ENCODE measurements around the gene GRM7.
A peak's percentile ranks its signal among the peaks of the same experiment; 100 is the strongest.

GRM7 gene

DNA sequence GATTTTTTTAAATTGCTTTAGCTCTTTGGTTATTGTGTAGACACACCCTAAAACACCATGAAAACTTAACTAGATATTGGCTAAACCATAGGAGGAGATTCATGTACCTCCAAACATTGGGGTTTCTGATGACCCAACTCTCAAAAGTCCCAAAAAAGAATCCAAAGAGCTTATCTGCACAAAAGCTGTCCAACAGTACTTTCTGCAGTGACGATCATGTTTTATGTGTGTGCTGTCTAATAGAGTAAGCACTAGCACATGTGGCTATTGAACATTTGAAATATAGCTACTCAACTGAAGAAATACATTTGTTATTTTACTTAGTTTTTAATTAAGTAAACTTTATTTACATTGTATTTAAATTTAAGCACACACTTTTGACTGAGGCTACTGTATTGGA, 822.5 kb downstream of the GRM7 start:
- DNase-seq: no peak

DNA sequence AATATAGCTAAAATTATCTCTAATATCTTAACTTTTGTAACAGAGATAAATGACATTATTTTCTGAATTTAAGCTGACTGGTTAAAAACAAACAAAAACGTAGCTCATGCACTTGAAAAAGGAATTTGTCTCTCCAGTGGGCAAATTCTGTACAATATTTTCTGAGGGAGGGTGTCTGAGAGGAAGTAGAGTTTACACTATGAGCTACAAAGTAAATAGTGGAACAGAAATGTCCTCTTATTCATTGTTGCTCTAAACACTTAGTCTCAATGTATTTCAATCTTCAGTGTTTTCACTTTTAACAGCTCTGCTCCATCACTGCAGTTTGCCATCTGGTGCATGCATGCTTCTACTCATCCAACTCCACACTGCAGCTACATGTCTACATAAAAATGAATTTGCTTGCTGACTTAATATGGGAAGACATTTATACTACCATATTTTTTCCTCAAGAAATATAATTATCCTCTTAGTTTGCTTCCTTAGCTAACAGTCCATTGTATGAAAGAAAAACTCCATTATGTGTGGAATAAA, 823.3 kb downstream of the GRM7 start:
- DNase-seq: peak; percentile 46

DNA sequence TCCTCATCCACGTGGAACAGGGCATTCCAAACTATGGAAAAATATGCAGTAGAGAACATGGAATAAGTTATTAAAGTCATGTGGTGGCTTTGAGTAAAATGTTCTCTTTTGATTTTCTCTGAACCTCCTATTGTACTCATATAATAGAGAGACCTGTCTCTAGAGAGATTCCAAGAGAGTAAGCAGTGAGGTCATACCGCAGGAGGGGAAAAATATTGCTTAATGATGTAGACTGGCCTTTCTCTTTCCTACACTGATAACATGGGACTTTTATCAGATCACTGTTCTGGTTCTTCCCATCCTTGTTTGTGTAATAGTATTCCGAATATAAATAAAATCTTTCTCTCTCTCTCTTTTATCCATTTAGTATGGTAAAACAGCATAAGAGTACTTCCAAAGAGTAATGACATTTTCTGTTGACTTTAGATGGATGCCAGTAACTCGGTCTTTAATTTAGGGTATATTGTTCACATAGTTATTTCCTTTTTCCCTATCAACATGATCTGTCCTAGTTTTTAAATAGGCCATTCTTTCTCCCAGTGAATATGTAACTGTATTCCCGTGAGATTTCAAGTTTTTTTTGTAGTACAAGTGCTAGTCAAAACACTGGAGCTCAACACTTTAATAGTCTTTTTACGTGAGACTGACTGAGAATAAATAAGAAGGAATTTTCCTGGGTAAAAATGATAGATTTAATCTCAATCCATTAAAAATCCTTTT, 826.7 kb downstream of the GRM7 start:
- DNase-seq: no peak

DNA sequence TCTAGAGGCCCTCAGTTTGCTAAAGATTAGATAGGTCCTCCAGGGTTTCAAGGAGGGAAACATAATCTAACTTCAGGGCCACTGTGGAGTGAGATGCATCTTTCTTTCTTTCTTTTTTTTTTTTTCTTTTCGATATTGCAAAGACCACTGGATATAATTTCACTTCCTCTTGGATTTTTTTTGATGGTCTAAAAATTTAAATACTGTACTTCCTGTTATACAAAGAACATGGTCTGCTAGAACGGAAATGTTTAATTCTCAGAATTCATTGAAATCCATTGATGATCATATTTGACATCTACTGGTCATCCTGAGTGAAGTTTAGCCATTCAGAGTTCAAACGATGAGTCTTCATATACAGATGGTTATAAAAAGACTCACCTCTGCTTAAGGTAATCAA, 832.0 kb downstream of the GRM7 start:
- no peak for DNase-seq

DNA sequence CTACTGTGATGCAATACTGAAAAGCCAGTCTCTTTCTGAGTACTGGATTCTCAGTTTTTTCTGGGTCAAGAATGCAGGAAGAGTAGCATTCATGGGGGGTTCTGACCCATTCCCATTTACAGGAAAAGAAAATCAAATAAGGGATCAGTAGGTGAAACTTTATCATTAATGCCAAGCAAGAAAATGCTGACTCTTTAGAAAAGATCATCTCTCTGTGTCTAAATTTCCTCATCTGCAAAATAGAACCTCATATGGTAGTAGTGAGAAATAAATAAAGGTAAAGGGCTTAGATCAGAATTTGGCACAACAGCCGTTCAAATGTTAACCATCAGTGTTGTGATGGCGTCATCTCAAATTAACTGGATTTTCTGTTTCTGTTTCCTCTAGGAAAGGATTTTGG, 833.1 kb downstream of the GRM7 start:
- DNase-seq: no peak

DNA sequence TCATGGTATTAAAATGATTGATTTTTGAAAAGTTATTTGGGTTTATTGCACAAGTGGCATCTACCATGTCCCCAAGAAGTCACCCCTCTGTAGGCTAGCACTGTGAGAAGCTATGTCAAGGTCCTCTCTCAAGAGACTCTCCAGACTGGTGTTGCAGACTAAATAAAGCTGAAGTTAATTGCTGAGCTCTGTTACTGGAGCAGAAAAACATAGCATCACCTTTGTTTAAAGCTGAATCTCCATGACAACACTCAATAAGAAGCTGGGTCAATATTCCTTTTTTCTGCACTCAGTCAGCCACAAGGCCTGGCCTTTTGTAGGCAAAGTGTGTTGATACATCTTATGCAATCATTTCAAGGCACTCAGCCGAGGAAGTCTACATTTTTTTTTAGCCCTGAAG, 834.1 kb downstream of the GRM7 start:
- no peak for DNase-seq

DNA sequence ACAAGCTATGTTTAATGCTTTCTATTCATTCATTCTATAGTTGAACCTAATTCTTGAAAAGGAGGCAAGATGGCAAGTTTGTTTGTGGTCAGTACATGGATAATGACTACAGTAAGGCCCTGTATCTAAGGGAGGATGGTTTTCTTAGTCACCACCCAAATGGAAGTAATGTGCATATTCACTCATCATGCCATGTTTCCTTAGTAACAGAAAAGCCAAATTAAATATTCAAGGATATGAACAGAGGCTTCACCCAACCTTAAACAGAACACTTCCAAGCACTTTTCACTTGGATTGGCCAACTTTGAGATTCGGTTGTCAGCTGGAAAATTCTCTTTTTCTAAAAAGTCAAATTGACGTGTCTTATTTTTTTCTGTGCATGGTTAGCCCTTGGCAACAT, 835.4 kb downstream of the GRM7 start:
- DNase-seq: no peak

DNA sequence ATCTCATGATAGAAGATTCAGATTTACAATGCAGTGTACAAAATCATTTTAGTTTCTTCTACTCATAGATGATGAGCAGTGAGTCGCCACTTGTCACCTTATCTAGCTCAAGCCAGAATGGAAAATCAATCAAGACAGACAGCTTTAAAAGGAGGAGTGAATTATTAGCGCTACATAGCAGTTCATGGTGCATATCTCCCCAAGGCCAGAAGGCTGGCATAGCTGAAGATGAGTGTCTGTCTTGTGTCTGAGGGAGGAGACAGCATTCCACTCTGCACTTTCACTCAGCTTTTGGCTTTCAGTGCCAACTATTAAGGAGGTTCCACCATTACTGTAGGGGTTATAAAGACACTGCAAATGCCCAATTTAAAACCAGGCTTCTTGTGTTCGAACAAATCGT, 836.6 kb downstream of the GRM7 start:
- no peak for DNase-seq

DNA sequence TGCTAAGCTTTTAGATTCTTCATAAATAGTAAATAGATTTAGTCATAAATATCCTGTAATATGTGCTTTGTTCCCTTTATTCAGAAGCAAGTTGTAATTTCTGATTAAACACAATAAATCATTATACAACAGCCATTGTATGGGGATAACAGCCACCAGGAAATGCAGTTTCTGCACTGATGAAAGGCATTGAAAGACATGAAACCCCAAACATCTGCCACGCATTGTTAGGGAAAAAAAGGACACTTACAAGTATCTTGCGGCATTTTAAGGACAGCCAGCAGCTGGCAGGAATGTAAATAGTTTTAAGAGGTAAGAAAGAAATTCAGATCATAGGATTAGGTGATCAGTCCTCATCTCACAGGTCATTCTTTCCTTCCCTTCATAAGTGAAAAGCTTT, 839.6 kb downstream of the GRM7 start:
- DNase-seq: no peak

DNA sequence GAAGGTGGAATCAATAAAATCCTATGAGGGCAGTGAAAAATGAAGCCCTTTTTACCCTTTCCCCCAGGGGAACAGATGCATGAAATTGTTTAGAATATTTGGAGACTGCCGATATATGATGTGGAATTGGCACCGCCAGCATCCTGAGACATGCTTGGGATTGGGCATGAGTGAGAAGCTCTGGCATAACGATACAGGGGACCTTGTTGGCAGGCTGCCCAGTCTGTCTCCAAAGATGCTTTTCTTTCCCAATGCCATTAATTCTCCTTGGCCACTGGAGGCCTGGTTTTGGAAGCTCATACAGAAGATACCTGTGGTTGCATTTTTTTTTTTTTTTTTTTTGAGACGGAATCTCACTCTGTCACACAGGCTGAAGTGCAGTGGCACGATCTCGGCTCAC, 840.1 kb downstream of the GRM7 start:
- DNase-seq: no peak

DNA sequence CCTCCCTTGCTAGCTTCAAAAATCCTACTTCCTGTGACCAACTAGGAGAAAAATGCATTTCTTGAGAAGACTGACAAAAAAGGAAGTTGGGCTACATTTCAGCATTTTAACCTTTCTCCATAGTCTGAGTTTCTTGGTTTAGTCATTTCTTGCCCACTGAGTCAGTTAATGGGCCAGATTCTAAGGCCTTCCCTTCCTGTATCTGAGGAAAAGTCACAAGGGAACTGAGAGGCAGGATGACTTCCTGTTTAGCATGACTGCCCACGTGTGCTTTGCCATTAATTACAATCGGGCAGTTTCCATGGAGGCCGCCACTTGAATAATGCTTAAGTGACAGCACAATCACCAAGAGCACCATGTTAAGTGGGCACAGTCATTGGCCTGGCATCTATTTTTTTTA, 846.3 kb downstream of the GRM7 start:
- no peak for DNase-seq

DNA sequence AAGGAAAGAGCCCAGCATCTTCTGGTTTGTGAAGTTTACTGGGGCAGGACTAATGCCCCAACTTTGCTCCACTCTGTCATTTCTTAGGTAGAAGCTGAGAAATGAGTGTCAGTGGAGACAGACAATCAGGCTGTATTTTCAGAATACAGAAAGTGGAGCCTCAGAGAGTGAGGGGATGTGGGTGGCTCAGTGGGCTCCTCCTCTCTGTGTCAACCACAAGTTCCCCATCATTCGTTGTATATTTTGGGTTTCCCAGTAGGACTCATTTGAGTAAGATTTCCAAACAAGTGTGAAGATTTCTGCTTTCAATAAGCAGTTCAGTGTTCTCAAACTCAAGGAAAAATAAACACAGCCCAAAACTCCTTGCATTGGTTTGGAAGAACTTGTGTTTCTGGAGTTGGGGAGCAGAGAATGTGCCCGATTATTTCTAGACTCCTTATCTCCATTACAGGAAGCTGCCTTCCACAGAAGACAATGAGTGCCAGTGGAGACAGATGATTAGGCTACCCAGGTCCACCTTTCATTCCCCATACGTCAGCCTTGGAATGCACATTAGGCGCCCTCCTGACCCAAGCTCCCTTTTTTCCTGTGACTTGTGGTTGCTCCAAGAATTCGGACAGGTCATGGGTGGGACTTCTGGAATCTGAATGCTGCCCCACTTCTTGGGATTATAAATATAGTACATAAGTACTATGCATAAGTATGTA, 848.6 kb downstream of the GRM7 start:
- DNase-seq: no peak

DNA sequence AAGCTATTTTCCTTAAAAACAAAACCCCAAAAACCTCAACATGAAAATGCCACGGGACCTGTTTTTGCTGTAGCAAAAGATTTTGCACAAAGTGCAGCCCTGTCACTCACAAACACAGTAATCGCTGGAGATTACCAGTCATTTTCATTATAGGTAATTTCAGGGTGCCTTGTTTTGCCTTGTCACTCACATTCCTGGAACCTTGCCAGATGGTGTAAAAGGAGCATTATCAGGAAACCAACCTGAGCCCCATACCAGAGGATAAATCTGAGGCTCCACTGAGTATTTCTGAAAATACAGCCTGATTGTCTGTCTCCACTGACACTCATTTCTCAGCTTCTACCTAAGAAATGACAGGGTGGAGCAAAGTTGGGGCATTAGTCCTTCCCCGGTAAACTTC, 849.4 kb downstream of the GRM7 start:
- DNase-seq: no peak

DNA sequence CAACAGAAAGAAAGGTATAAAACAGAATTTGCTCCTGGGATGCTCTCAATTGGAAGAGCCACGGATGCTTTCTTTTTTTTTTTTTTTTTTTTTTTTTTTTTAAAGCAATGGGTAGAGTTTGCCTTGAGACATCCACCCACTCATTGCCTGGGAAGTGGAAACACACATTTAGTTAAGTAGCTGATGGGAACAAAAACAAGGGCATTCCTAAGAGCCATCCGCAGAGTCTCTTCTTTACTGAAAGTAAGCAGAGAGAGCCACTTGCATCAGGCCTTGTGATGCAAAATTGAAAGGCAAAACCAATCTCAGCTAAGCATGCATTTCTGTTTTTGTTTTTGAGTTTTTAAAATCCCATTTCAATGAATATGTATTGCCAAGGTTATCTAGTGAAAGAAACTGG, 852.8 kb downstream of the GRM7 start:
- DNase-seq: no peak

DNA sequence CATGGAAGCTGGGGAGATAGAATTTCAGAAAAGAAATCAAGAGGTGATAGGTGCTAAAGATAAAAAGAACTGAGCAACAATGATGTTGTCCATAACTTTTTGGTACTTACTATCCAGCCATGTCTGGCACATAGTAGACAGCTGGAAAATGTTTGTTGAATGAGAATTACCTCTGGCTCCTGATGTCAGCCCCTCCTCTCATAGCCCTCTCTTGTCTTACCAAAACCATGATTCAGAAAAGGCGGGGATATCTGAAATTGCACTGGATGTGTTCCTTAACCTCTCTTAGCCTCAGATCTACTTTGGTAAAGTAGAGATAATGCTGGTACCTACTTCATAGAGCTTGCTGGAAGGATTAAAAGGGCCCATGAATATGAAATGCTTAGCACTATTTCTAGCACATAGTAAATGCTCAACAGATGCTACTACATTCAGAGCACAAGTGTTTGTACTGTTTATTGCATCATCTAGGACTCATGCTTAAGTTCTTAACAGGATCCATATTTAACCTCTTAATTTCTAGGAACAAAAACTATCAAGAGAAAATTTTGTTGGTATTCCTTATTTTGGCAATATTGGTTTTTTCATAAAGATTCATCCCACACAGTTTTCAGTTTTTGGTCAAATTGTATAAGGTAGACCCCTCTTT, 859.9 kb downstream of the GRM7 start:
- no peak for DNase-seq

DNA sequence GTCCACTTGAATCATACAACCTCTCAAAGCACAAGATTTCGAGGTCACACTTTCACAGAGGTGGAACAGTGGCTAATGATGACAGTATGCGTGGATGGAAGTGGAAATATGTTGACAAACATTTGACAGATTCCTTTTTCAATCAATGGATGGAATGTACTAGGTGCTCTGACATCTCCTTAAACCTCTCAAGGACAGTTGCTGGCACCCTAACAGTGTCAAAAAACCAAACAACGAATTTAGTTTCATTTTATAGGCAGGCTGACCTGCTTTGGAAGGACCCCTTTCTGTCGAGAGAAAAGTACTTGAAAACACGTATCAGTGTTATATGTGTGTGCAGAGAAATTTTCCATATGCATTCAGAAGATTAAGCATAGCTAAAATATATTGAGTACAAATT, 861.0 kb downstream of the GRM7 start:
- no peak for DNase-seq

DNA sequence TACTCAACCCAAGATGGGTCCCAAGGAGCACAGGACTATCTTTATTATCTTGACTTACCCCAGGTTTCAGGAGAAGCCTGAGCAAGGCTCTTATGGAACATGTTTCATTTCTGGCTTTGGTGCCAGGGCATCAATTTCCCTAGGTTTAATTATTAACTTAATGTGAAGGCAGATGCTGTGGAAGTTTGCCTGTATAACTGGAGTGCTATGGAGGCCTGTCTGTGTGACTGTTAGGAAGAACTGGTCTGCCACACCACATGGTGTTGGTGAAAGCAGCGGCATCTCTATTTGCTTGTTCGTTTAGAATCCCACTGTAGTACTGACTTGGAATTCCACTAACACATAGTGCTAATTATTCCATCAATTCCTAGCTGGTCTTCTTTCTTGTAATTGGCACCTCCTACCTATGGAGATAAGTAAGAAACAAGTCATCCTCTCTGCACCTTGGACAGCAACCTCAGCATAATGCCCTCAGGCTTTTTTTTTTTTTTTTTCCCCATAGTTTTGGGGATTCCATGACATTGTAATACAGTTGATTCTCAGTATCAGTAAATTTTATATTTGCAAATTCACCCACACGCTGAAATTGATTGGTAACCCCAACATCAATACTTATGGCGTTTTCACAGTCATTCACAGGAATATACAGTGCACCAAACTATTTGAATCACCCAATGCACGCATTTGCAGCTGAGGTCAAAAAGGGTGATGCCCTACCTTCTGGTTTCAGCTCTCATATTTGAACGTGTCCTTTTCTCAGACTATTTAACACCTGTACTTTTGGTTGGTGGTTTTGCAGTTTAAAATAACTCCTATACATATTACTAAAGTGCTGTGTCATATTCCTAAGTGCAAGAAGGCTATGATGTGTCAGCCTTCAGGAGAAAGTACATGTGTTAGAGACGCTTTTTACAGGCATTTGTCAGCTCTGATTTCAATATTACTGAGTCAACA, 867.9 kb downstream of the GRM7 start:
- DNase-seq: no peak

DNA sequence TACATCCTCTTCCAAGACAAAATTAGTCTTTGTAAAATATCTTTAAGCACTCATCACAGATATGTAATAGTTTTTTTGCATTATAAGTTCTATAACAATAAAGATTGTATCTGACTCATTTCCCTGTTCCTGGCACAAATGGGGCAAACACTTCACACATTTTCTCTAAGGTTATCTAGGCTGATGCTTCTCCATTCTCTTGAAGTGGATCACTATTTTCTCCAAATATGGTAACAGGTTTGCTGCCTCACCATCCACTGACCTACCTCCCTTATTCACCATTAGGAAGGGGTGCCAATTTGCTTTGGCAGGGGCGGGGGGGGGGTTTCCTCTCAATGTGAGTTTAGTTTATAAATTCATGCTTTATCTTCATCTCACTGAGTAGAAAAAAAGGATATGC, 873.0 kb downstream of the GRM7 start:
- no peak for DNase-seq

DNA sequence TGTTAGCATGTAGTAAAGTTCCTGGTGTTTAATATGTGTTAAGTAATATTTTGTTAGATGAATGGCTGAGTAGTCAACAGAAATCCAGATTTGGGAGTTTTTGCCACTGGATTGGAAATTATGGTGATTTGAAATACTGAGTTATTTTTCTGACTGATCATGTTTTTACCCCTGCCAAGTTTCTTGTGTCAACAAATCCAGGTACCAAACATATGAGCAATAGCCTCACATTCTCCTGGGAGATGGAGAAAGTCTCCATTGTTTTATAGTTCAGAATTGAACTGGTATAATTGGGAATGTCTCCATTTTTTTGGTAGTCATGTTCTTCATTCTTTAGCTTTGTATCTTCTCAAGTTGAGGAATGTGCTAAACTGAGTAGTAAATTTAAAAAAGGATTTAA, 873.5 kb downstream of the GRM7 start:
- DNase-seq: no peak

DNA sequence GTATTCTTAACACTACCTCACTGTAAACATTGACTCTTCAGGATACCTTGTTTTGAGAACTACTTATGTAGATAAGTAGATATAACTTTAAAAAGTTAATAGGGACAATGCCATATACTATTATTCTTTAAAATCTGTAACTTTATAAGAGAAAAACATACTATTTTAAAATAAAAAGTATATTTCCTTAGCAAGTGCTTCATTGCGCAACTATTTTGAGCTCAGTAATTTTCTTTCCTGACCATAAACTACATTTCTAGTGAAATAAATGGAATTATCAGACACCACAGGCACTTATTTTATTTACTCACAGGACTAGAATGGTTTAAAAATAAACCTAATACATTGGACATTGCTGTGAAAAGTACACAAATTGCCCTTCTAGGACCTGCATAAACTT, 876.3 kb downstream of the GRM7 start:
- DNase-seq: no peak

DNA sequence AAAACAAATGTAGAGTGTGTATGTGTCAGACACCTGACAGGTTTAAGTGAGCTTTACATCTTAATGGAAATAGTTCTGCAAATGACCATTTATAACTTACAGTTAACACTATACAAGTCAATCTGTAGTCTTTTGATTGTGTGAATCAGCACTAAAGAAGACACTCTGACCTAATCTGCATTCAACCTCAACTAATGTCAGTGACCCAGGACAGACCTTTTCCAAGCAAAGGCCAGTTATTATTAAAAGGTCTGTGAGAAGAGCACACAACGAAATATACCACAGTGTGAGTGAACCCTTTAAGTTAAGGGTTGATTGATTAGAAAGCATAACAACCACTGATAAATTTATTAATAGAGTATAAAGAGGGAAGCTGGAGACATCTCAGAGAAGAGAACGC, 878.8 kb downstream of the GRM7 start:
- DNase-seq: no peak

DNA sequence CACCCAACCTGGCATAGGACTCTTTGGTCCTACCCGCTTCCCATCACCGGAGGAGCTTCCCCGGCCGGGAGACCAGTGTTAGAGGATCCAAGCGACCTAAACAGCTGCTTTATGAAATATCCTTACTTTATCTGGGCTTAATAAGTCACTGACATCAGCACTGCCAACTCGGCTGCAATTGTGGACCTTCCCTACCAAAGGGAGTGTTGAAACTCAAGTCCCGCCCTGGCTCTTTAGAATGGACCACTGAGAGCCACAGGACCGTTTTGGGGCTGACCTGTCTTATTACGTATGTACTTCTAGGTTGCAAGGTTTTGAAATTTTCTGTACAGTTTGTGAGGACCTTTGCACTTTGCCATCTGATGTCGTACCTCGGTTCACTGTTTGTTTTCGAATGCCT, 879.5 kb downstream of the GRM7 start:
- DNase-seq: no peak

DNA sequence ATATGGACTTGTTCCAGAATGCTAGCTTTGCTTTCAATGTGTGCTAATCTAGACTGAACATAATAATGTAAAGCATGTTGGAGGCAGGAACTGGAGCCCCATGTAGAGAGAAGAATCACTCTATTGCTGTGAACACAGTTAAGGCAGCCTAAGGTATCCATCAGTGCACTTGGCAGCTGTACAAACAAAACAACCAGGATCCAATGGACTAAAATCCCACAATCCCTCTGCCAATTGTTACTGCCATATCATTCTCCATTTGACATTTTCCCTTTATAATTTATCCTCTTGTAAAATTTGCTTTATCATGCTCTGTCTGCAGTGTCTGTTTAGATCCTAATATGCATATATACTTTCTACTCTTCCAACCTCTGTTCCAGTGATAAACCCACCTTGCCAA, 883.9 kb downstream of the GRM7 start:
- peak; percentile 75 for DNase-seq
